ENCODE measurements around the gene ADARB2. TPM values are rescaled to one million over a fixed set of nuclear protein-coding genes. Genes with fewer than 3 reads are reported as not detected.

Gene ADARB2
- total and polyA plus RNA-seq, 3 experiments from 2014 or later: not detected

- no peak overlapping the region for H3K4me3 Mint-ChIP-seq
- no peaks in the 10 kb centered on the region for H3K9me3 Mint-ChIP-seq
- peaks cover 15 to 34% of the 10 kb centered on the region in 2 donors for H3K27me3 Mint-ChIP-seq
- H3K4me1 ChIP-seq (ENCODE audit: insufficient read depth, low read length): no peaks in the 10 kb centered on the region
- ChIA-PET CTCF (no interaction called here), POLR2A (no interaction called here)
- DNase-seq: no peak
- no peak overlapping the region for H3K27ac Mint-ChIP-seq
- H3K36me3 ChIP-seq (ENCODE audit: insufficient read depth, low read length): no peaks in the 10 kb centered on the region
- H3K27me3 ChIP-seq (ENCODE audit: insufficient read depth, low read length, poor library complexity, severe bottlenecking): no peaks in the 10 kb centered on the region
- H3K27ac ChIP-seq (ENCODE audit: low read depth, low read length): no peak overlapping the region
- peaks cover 0 to 8% (median 5%) of the 10 kb centered on the region in 3 donors for H3K4me1 Mint-ChIP-seq
- no peak overlapping the region for H3K4me3 ChIP-seq (ENCODE audit: low read length)
- H3K36me3 Mint-ChIP-seq: no peaks in the 10 kb centered on the region
- H3K9me3 ChIP-seq (ENCODE audit: low read length): no peaks in the 10 kb centered on the region
Measured at GRCh38 chr10:1289591-1289990, 447.7 kb downstream of the ADARB2 start.

GRCh38 chr10:1287971-1288401 lies 449.3 kb downstream of the ADARB2 start:
- H3K4me3 ChIP-seq (ENCODE audit: low read length): no peak overlapping the region
- Mint-ChIP-seq H3K27me3 (peaks cover 15 to 32% of the 10 kb centered on the region in 2 donors), H3K4me1 (no peaks in the 10 kb centered on the region), H3K36me3 (no peaks in the 10 kb centered on the region), H3K4me3 (no peak overlapping the region), H3K27ac (peak overlapping the region in 1 of 8 donors; percentile 51), H3K9me3 (no peaks in the 10 kb centered on the region)
- H3K9me3 ChIP-seq (ENCODE audit: low read length): no peaks in the 10 kb centered on the region
- no peaks in the 10 kb centered on the region for H3K36me3 ChIP-seq (ENCODE audit: insufficient read depth, low read length)
- no peak for DNase-seq
- ChIA-PET POLR2A (no interaction called here), CTCF (no interaction called here)
- H3K27ac ChIP-seq (ENCODE audit: low read depth, low read length): no peak overlapping the region
- no peaks in the 10 kb centered on the region for H3K27me3 ChIP-seq (ENCODE audit: insufficient read depth, low read length, poor library complexity, severe bottlenecking)
- no peaks in the 10 kb centered on the region for H3K4me1 ChIP-seq (ENCODE audit: insufficient read depth, low read length)

- no peak for DNase-seq
- no peaks in the 10 kb centered on the region for H3K4me1 ChIP-seq (ENCODE audit: insufficient read depth, low read length)
- H3K9me3 ChIP-seq (ENCODE audit: low read length): no peaks in the 10 kb centered on the region
- H3K27me3 ChIP-seq (ENCODE audit: insufficient read depth, low read length, poor library complexity, severe bottlenecking): no peaks in the 10 kb centered on the region
- CTCF ChIA-PET: no interaction called here
- no peak overlapping the region for H3K4me3 ChIP-seq (ENCODE audit: low read length)
- H3K36me3 ChIP-seq (ENCODE audit: insufficient read depth, low read length): no peaks in the 10 kb centered on the region
- H3K27ac ChIP-seq (ENCODE audit: low read depth, low read length): no peak overlapping the region
- H3K4me1 Mint-ChIP-seq: no peaks in the 10 kb centered on the region
- peaks cover 15 to 30% of the 10 kb centered on the region in 2 donors for H3K27me3 Mint-ChIP-seq
- no peaks in the 10 kb centered on the region for H3K36me3 Mint-ChIP-seq
- POLR2A ChIA-PET: no interaction called here
- no peaks in the 10 kb centered on the region for H3K9me3 Mint-ChIP-seq
- no peak overlapping the region for H3K4me3 Mint-ChIP-seq
- H3K27ac Mint-ChIP-seq: no peak overlapping the region
Measured at GRCh38 chr10:1287487-1287886, 449.8 kb downstream of the ADARB2 start.

- Histone ChIP-seq H3K9me3 (ENCODE audit: low read length) (no peaks in the 10 kb centered on the region), H3K4me1 (ENCODE audit: insufficient read depth, low read length) (no peaks in the 10 kb centered on the region), H3K4me3 (ENCODE audit: low read length) (no peak overlapping the region), H3K36me3 (ENCODE audit: insufficient read depth, low read length) (no peaks in the 10 kb centered on the region), H3K27me3 (ENCODE audit: insufficient read depth, low read length, poor library complexity, severe bottlenecking) (no peaks in the 10 kb centered on the region), H3K27ac (ENCODE audit: low read depth, low read length) (no peak overlapping the region)
- POLR2A ChIA-PET: no interaction called here
- no peak for DNase-seq
- Mint-ChIP-seq H3K4me1 (no peaks in the 10 kb centered on the region), H3K4me3 (no peak overlapping the region), H3K27me3 (peaks cover 11 to 20% of the 10 kb centered on the region in 2 donors), H3K36me3 (no peaks in the 10 kb centered on the region), H3K9me3 (no peaks in the 10 kb centered on the region), H3K27ac (no peak overlapping the region)
- CTCF ChIA-PET: no interaction called here
Measured at GRCh38 chr10:1284076-1284475, 453.2 kb downstream of the ADARB2 start.

- Mint-ChIP-seq H3K4me1 (no peaks in the 10 kb centered on the region), H3K9me3 (no peaks in the 10 kb centered on the region), H3K27me3 (peaks cover 2 to 18% of the 10 kb centered on the region in 2 donors), H3K36me3 (no peaks in the 10 kb centered on the region), H3K4me3 (no peak overlapping the region), H3K27ac (peak overlapping the region in 2 of 8 donors; percentile 27 to 39)
- Histone ChIP-seq H3K4me3 (ENCODE audit: low read length) (no peak overlapping the region), H3K27ac (ENCODE audit: low read depth, low read length) (no peak overlapping the region), H3K9me3 (ENCODE audit: low read length) (no peaks in the 10 kb centered on the region), H3K36me3 (ENCODE audit: insufficient read depth, low read length) (no peaks in the 10 kb centered on the region), H3K4me1 (ENCODE audit: insufficient read depth, low read length) (no peaks in the 10 kb centered on the region), H3K27me3 (ENCODE audit: insufficient read depth, low read length, poor library complexity, severe bottlenecking) (no peaks in the 10 kb centered on the region)
- ChIA-PET CTCF (no interaction called here), POLR2A (no interaction called here)
- no peak for DNase-seq
Measured at GRCh38 chr10:1281405-1281782, 455.9 kb downstream of the ADARB2 start.

- POLR2A ChIA-PET: no interaction called here
- CTCF ChIA-PET: no interaction called here
- H3K36me3 ChIP-seq (ENCODE audit: insufficient read depth, low read length): no peaks in the 10 kb centered on the region
- no peaks in the 10 kb centered on the region for H3K36me3 Mint-ChIP-seq
- no peaks in the 10 kb centered on the region for H3K9me3 Mint-ChIP-seq
- no peaks in the 10 kb centered on the region for H3K9me3 ChIP-seq (ENCODE audit: low read length)
- no peaks in the 10 kb centered on the region for H3K4me1 ChIP-seq (ENCODE audit: insufficient read depth, low read length)
- H3K27me3 Mint-ChIP-seq: peaks cover 5 to 18% of the 10 kb centered on the region in 2 donors
- DNase-seq: no peak
- H3K4me3 ChIP-seq (ENCODE audit: low read length): no peak overlapping the region
- H3K27me3 ChIP-seq (ENCODE audit: insufficient read depth, low read length, poor library complexity, severe bottlenecking): no peaks in the 10 kb centered on the region
- H3K27ac ChIP-seq (ENCODE audit: low read depth, low read length): no peak overlapping the region
- H3K27ac Mint-ChIP-seq: peak overlapping the region in 1 of 8 donors; percentile 39
- no peaks in the 10 kb centered on the region for H3K4me1 Mint-ChIP-seq
- no peak overlapping the region for H3K4me3 Mint-ChIP-seq
Measured at GRCh38 chr10:1280466-1281404, 456.6 kb downstream of the ADARB2 start.

GRCh38 chr10:1278306-1278705 lies 459.0 kb downstream of the ADARB2 start:
- H3K9me3 Mint-ChIP-seq: no peaks in the 10 kb centered on the region
- H3K27ac ChIP-seq (ENCODE audit: low read depth, low read length): no peak overlapping the region
- no peak for DNase-seq
- H3K27me3 ChIP-seq (ENCODE audit: insufficient read depth, low read length, poor library complexity, severe bottlenecking): no peaks in the 10 kb centered on the region
- no peak overlapping the region for H3K4me3 ChIP-seq (ENCODE audit: low read length)
- ChIA-PET POLR2A (no interaction called here), CTCF (no interaction called here)
- no peak overlapping the region for H3K27ac Mint-ChIP-seq
- H3K4me1 Mint-ChIP-seq: no peaks in the 10 kb centered on the region
- no peaks in the 10 kb centered on the region for H3K9me3 ChIP-seq (ENCODE audit: low read length)
- H3K27me3 Mint-ChIP-seq: peaks cover 5 to 16% of the 10 kb centered on the region in 2 donors
- H3K36me3 Mint-ChIP-seq: no peaks in the 10 kb centered on the region
- H3K36me3 ChIP-seq (ENCODE audit: insufficient read depth, low read length): no peaks in the 10 kb centered on the region
- no peaks in the 10 kb centered on the region for H3K4me1 ChIP-seq (ENCODE audit: insufficient read depth, low read length)
- H3K4me3 Mint-ChIP-seq: no peak overlapping the region

- H3K27me3 Mint-ChIP-seq: peaks cover 5 to 8% of the 10 kb centered on the region in 2 donors
- no peak overlapping the region for H3K27ac ChIP-seq (ENCODE audit: low read depth, low read length)
- H3K9me3 Mint-ChIP-seq: no peaks in the 10 kb centered on the region
- no peaks in the 10 kb centered on the region for H3K36me3 Mint-ChIP-seq
- H3K4me1 ChIP-seq (ENCODE audit: insufficient read depth, low read length): no peaks in the 10 kb centered on the region
- no peaks in the 10 kb centered on the region for H3K9me3 ChIP-seq (ENCODE audit: low read length)
- no peak overlapping the region for H3K4me3 ChIP-seq (ENCODE audit: low read length)
- H3K27me3 ChIP-seq (ENCODE audit: insufficient read depth, low read length, poor library complexity, severe bottlenecking): no peaks in the 10 kb centered on the region
- no peak for DNase-seq
- H3K4me1 Mint-ChIP-seq: no peaks in the 10 kb centered on the region
- H3K27ac Mint-ChIP-seq: peak overlapping the region in 1 of 8 donors; percentile 38
- H3K36me3 ChIP-seq (ENCODE audit: insufficient read depth, low read length): no peaks in the 10 kb centered on the region
- peak overlapping the region in 1 of 7 donors; percentile 21 for H3K4me3 Mint-ChIP-seq
- ChIA-PET CTCF (no interaction called here), POLR2A (no interaction called here)
Measured at GRCh38 chr10:1274701-1275544, 462.4 kb downstream of the ADARB2 start.
